MM.1S (cell line): ENCODE results near the gene DLGAP1.

ENCODE experiments used
- EZH2 ChIP-seq: fragments of 300-600 bp; sonication (generic); optimal IDR thresholded peaks from 2 replicates; pipeline ENCODE3; 2017; ENCODE audit warnings: low read depth, mild to moderate bottlenecking, antibody characterized with exemption, low read length, mixed read lengths
- TF ChIP-seq, protein P1 (sequence below): fragments of 300-600 bp; sonication (generic); IDR thresholded peaks from 2 replicates; pipeline ENCODE4 v1.5.1; 2016; ENCODE audit warnings: antibody characterized with exemption, low read length, mixed read lengths

DNA sequence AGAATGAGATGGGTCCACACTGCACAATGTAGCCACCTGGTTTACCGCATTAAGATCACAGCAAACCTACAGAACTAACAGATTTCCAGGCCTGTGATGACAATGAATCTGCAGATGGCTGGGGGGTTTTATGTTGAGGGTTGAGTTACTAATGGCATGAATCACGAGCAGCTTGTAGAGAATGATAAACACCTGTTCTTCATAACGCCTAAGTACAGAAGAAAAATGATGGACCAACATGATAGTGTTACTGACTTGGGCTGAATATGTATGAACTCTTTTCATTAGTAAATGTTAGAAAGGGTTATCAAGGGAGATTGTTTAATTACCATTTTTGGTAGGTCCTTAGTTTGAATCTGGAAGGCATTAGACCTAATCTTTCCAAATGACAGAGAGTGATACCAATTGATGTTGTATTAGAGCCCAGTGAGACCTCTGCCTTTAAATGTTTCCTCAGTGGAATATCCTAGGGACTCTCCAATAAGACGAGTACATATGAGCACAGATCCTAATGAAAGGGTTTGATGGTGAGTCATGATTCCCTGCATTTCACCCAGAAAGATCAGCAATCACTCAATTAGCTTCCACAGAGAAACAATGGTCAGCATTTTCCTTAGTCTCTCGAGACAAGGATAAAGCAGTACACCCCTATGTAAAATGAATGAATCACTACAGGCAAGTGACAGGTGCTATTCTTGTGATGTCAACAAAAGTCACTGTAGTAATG is 243.8 kb downstream of the DLGAP1 start:
- TF ChIP-seq, protein P1, sequence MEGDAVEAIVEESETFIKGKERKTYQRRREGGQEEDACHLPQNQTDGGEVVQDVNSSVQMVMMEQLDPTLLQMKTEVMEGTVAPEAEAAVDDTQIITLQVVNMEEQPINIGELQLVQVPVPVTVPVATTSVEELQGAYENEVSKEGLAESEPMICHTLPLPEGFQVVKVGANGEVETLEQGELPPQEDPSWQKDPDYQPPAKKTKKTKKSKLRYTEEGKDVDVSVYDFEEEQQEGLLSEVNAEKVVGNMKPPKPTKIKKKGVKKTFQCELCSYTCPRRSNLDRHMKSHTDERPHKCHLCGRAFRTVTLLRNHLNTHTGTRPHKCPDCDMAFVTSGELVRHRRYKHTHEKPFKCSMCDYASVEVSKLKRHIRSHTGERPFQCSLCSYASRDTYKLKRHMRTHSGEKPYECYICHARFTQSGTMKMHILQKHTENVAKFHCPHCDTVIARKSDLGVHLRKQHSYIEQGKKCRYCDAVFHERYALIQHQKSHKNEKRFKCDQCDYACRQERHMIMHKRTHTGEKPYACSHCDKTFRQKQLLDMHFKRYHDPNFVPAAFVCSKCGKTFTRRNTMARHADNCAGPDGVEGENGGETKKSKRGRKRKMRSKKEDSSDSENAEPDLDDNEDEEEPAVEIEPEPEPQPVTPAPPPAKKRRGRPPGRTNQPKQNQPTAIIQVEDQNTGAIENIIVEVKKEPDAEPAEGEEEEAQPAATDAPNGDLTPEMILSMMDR, result no peak
- no peak for TF ChIP-seq EZH2
